Mesendoderm (in vitro differentiated cells): Measurements from ENCODE around the gene CCDC167.
"Not testable (repeated sequence)": the region's sequence is repeated elsewhere in the genome, so short reads cannot be mapped to it uniquely, and the experiment has no call there.

Experiments used
- DNase-seq: peaks from one replicate; pipeline ENCODE4 v3.0.0; 2013
- H2AK5ac ChIP-seq: 2 replicates; pipeline ENCODE4 v1.6.1; 2013; ENCODE audit warnings: low read length, inconsistent platforms
- H2BK120ac ChIP-seq: 2 replicates; pipeline ENCODE4 v1.6.1; 2013; ENCODE audit warnings: low read depth, mild to moderate bottlenecking, low read length, moderate library complexity, mixed read lengths
- H2BK15ac ChIP-seq: replicated peaks from 2 replicates; pipeline ENCODE4 v1.6.1; 2013; ENCODE audit warnings: low read depth, mild to moderate bottlenecking, moderate library complexity
- H2BK5ac ChIP-seq: 2 replicates; pipeline ENCODE4 v1.6.1; 2013; ENCODE audit warnings: low read length, inconsistent platforms
- H3K18ac ChIP-seq: 2 replicates; pipeline ENCODE4 v1.6.1; 2013; ENCODE audit warnings: mild to moderate bottlenecking, low read length, mixed read lengths
- H3K23ac ChIP-seq: one replicate; pipeline ENCODE4 v1.6.1; 2013; ENCODE audit warnings: low read length
- H3K27ac ChIP-seq: 2 replicates; pipeline ENCODE4 v1.5.1; 2013; ENCODE audit warnings: low read depth, mild to moderate bottlenecking, inconsistent platforms, low read length, moderate library complexity
- H3K27me3 ChIP-seq: 2 replicates; pipeline ENCODE4 v1.6.1; 2013; ENCODE audit warnings: low read length, control low read depth, mild to moderate bottlenecking, inconsistent platforms; ENCODE audit not compliant: insufficient read depth, poor library complexity
- H3K36me3 ChIP-seq: 2 replicates; pipeline ENCODE4 v1.6.1; 2013; ENCODE audit warnings: low read length, inconsistent platforms; ENCODE audit not compliant: control insufficient read depth, insufficient read depth
- H3K4ac ChIP-seq: one replicate; pipeline ENCODE4 v1.6.1; 2013; ENCODE audit warnings: low read depth, mild to moderate bottlenecking, low read length, moderate library complexity
- H3K4me1 ChIP-seq: 2 replicates; pipeline ENCODE4 v1.6.1; 2013; ENCODE audit warnings: low read depth, low read length, inconsistent platforms; ENCODE audit not compliant: control insufficient read depth
- H3K4me2 ChIP-seq: 2 replicates; pipeline ENCODE4 v1.6.1; 2013; ENCODE audit warnings: low read length
- H3K4me3 ChIP-seq: 2 replicates; pipeline ENCODE4 v1.5.1; 2013; ENCODE audit warnings: mild to moderate bottlenecking, low read length
- H3K56ac ChIP-seq: one replicate; pipeline ENCODE4 v1.6.1; 2013; ENCODE audit warnings: low read length
- H3K79me1 ChIP-seq: 2 replicates; pipeline ENCODE4 v1.6.1; 2013; ENCODE audit warnings: low read length, inconsistent platforms
- H3K79me2 ChIP-seq: 2 replicates; pipeline ENCODE4 v1.6.1; 2013; ENCODE audit warnings: mild to moderate bottlenecking, low read length; ENCODE audit not compliant: control insufficient read depth, insufficient read depth
- H3K9ac ChIP-seq: 2 replicates; pipeline ENCODE4 v1.6.1; 2013; ENCODE audit warnings: low read length, inconsistent platforms
- H4K5ac ChIP-seq: one replicate; pipeline ENCODE4 v1.6.1; 2013; ENCODE audit warnings: low read length
- H4K8ac ChIP-seq: one replicate; pipeline ENCODE4 v1.6.1; 2013; ENCODE audit warnings: low read depth, mild to moderate bottlenecking, control low read depth, low read length, moderate library complexity
- WGBS: extraction: QIAGEN DNeasy Blood & Tissue Kit; methylation state at CpG from one replicate; pipeline ENCODE4 v1.1.7; 2013; ENCODE audit warnings: low lambda C conversion rate, missing lambda C conversion rate; ENCODE audit not compliant: insufficient coverage; ENCODE audit errors: extremely low coverage; 5-methylcytosine and 5-hydroxymethylcytosine counted together

CCDC167 gene

GRCh38 chr6:37500904-37501303 lies 1.2 kb upstream of the CCDC167 start:
- not testable (repeated sequence) for H2BK15ac ChIP-seq, H2AK5ac ChIP-seq, H2BK5ac ChIP-seq, H3K23ac ChIP-seq, DNase-seq, H3K4ac ChIP-seq, H3K27me3 ChIP-seq, H3K27ac ChIP-seq, H4K5ac ChIP-seq, H3K56ac ChIP-seq, H3K36me3 ChIP-seq, H4K8ac ChIP-seq, H2BK120ac ChIP-seq, H3K9ac ChIP-seq, H3K4me1 ChIP-seq, H3K79me1 ChIP-seq, H3K4me3 ChIP-seq, H3K18ac ChIP-seq, H3K79me2 ChIP-seq, H3K4me2 ChIP-seq
- no CpG with 5 or more reads among the region's 6 CpGs for WGBS

GRCh38 chr6:37500294-37500608 lies 558 bp upstream of the CCDC167 start:
- H4K5ac ChIP-seq: peak overlapping the region; percentile 81
- H3K4ac ChIP-seq: no peak overlapping the region
- H3K56ac ChIP-seq: no peak overlapping the region
- H3K23ac ChIP-seq: no peak overlapping the region
- no peak overlapping the region for H2BK120ac ChIP-seq
- H2BK15ac ChIP-seq: no peak overlapping the region
- H3K27ac ChIP-seq: no peak overlapping the region
- no peak overlapping the region for H2AK5ac ChIP-seq
- no peak overlapping the region for H4K8ac ChIP-seq
- H3K4me1 ChIP-seq: peaks cover 3% of the 10 kb centered on the region
- H3K27me3 ChIP-seq: no peaks in the 10 kb centered on the region
- no peak for DNase-seq
- no CpG with 5 or more reads among the region's 4 CpGs for WGBS
- H3K4me3 ChIP-seq: no peak overlapping the region
- H3K36me3 ChIP-seq: no peaks in the 10 kb centered on the region
- H3K9ac ChIP-seq: no peak overlapping the region
- no peak overlapping the region for H3K18ac ChIP-seq
- peaks cover 2% of the 10 kb centered on the region for H3K79me1 ChIP-seq
- no peak overlapping the region for H2BK5ac ChIP-seq
- H3K4me2 ChIP-seq: no peak overlapping the region
- H3K79me2 ChIP-seq: no peaks in the 10 kb centered on the region

GRCh38 chr6:37496951-37497885 lies 2.5 kb downstream of the CCDC167 start:
- Histone ChIP-seq H2BK15ac (no peak overlapping the region), H3K4me1 (peaks cover 3% of the 10 kb centered on the region), H3K23ac (no peak overlapping the region), H2BK5ac (no peak overlapping the region), H3K79me1 (peaks cover 2% of the 10 kb centered on the region), H4K5ac (no peak overlapping the region), H3K79me2 (no peaks in the 10 kb centered on the region), H3K36me3 (no peaks in the 10 kb centered on the region), H3K4me3 (no peak overlapping the region), H2BK120ac (no peak overlapping the region), H3K27ac (no peak overlapping the region), H3K18ac (no peak overlapping the region), H3K27me3 (no peaks in the 10 kb centered on the region), H3K56ac (no peak overlapping the region), H3K4me2 (no peak overlapping the region), H3K9ac (no peak overlapping the region), H2AK5ac (no peak overlapping the region), H3K4ac (no peak overlapping the region), H4K8ac (no peak overlapping the region)
- DNase-seq: no peak
- WGBS: no CpG with 5 or more reads among the region's 13 CpGs

- Histone ChIP-seq H3K23ac (no peak overlapping the region), H3K4me3 (no peak overlapping the region), H3K18ac (no peak overlapping the region), H3K27ac (no peak overlapping the region), H3K79me2 (no peaks in the 10 kb centered on the region), H3K56ac (no peak overlapping the region), H3K9ac (no peak overlapping the region), H3K4me2 (no peak overlapping the region), H2BK120ac (no peak overlapping the region), H2AK5ac (no peak overlapping the region), H4K5ac (no peak overlapping the region), H2BK5ac (no peak overlapping the region), H3K4ac (no peak overlapping the region), H3K4me1 (peaks cover 3% of the 10 kb centered on the region), H3K27me3 (no peaks in the 10 kb centered on the region), H3K79me1 (peaks cover 2% of the 10 kb centered on the region), H3K36me3 (no peaks in the 10 kb centered on the region), H2BK15ac (no peak overlapping the region), H4K8ac (no peak overlapping the region)
- no CpG with 5 or more reads among the region's 4 CpGs for WGBS
- DNase-seq: no peak
Observed at GRCh38 chr6:37495244-37495934, 4.3 kb downstream of the CCDC167 start.

GRCh38 chr6:37493661-37493995 lies 6.1 kb downstream of the CCDC167 start:
- H3K27ac ChIP-seq: no peak overlapping the region
- no CpG with 5 or more reads among the region's 9 CpGs for WGBS

More at GRCh38 chr6:37493661-37493995, 6.1 kb downstream of the CCDC167 start:
- H4K5ac ChIP-seq: no peak overlapping the region
- H3K27me3 ChIP-seq: no peaks in the 10 kb centered on the region
- H3K18ac ChIP-seq: no peak overlapping the region
- no peak overlapping the region for H3K4me2 ChIP-seq
- H4K8ac ChIP-seq: no peak overlapping the region
- no peak overlapping the region for H2BK15ac ChIP-seq
- no peak overlapping the region for H2BK5ac ChIP-seq
- H2BK120ac ChIP-seq: no peak overlapping the region
- H3K79me2 ChIP-seq: no peaks in the 10 kb centered on the region
- no peak overlapping the region for H3K4me3 ChIP-seq
- H3K56ac ChIP-seq: no peak overlapping the region
- H3K79me1 ChIP-seq: peaks cover 2% of the 10 kb centered on the region
- H3K4ac ChIP-seq: no peak overlapping the region
- H2AK5ac ChIP-seq: no peak overlapping the region
- no peaks in the 10 kb centered on the region for H3K36me3 ChIP-seq
- no peak overlapping the region for H3K9ac ChIP-seq
- no peak overlapping the region for H3K23ac ChIP-seq
- no peak for DNase-seq
- no peaks in the 10 kb centered on the region for H3K4me1 ChIP-seq
